GM19455 (cell line): ENCODE measurements around the gene GUK1.
"Not testable (repeated sequence)": the region's sequence is repeated elsewhere in the genome, so short reads cannot be mapped to it uniquely, and the experiment has no call there.

ENCODE experiments used
- ATAC-seq: cut with Tn5 transposase; IDR thresholded peaks from one replicate; pipeline ENCODE4 v1.9.1; 2021; ENCODE audit not compliant: unreplicated experiment

Gene GUK1

DNA sequence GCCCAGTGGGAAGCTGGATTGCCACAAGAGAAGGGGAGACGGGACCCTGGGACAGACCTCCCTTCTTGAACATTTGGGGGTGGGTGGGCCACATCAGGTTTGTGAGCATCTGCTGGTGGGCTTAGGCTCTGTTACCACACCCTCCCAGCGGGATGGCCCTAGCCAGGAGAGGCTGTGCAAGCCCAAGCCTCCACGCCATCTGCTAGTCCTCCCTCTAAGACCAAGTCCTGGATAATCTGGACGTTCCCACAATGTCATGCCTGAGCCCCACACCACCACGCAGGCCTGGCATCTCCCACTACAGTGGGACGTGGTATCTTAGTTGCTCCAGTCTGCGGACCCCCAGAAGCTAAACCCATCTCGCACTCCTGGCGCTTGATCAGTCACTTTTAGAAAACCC, 21.8 kb downstream of the GUK1 start:
- no peak for ATAC-seq

- no peak for ATAC-seq
These were observed 22.4 kb downstream of the GUK1 start for GRCh38 chr1:228162286-228163006.

DNA sequence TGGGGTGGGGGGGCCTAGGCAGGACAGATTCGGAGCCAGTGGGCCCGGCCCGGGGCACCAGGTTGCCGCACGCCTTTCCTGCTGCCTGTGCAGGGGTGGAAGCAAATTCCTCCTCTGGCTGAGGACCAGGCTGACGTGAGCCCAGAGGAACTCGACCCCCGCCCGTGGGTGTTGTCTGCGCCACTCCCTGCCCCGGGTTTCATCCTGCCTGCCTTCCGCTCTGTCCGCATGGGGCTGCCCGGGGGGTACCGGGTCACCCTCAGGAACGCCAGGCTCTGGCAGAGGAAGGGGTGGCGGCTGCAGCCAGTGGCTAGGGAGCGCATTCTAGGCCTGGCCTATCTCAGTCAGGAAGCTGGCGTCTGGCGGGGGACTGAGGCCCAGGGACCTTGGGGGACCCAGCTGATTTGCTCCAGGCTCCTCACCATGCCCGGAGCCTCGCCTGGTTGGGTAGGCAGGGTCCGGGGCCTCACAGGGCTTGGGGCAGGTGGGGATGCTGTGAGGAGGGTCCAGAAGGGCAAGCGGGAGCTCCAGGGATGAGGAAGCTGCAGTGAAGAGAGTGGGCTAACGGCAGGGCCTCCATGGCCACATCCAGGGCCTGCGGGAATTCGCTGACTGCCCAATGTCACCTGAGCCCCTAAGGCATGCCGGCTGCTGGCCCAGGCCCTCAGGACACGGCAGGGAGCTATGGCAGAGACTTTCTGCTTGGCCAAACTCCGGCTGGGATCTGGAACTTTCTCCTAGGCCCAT, 23.1 kb downstream of the GUK1 start:
- no peak for ATAC-seq

DNA sequence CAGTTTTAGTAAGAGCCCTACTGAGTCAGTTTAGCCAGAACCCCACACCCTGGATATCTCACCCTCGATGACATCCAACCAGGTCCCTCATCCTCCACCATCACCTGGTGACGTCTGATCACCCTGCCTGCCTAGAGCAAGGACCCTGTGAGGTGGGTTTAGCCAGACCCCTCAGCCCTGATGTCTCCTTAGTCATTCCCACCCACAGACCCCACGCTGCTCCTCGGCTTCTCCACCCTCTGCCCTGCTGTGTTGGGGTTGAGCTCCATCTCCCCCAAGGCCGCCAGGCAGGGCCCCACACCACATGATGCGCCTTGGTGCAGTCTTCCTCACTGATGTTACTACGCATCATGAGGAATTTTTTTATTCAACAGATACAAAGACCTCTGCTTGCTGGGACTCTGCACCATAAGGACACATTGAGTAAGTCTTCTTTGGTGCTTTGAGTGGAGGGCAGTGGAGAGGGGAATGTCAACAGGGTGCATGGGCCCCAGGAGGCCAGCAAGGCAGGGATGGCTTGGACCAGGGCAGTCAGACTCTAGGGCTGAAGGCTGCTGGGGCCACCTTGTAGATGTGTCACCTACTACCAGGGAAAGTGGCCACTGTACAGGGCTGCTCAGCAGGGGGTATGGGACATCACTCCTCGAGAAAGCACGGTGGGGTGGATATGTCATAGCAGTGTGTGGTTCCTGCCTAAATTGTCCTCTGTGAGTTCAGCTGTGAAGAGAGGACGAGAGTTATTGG, 23.9 kb downstream of the GUK1 start:
- ATAC-seq, result no peak

- ATAC-seq, result peak; percentile 0
These were observed 24.7 kb downstream of the GUK1 start for GRCh38 chr1:228164561-228165371.

- ATAC-seq, result peak; percentile 80
These were observed 25.5 kb downstream of the GUK1 start, which contains the start of gene IBA57 for GRCh38 chr1:228165372-228166169. Gene IBA57 (plus strand): TSS chr1:228165804. CDS start chr1:228165817, 13 bp downstream.

DNA sequence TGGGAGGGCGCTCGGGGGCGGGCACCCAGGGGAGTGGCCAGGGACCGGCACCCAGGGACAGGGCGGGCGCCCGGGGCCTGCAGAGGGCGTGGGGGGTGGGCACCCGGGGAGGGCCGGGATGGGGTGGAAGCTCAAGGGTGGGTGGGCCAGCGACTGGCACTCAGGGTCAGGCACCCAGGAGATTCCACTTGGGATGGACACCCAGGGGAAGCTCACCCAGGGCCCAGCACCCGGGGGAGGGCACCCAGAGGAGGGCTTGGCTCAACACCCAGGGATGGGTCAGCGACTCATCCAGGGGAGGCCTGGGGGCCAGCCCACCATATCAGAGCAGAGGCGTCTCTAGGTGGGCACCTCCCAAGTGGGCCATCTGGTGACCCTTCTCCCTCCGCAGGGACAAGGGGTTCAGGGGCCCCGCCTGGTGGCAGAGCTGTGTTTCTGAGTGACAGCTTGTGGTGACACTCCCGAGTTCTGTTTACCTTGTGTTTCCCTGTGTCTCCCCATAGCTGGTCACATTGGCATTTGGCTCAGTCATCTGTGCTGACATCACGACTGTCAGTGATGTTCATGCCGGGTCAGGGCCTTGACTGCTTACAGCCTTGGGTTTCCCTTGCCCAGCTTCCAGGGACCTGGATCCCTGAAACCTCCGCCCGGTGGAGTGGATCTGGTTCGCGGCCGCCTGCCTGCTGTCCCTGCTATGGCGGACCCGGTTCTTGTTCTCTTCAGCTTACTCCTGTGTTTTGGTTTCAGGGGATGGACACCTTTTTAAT, 26.3 kb downstream of the GUK1 start:
- peak; percentile 21 for ATAC-seq

- no peak for ATAC-seq
These were observed 28.6 kb downstream of the GUK1 start for GRCh38 chr1:228168563-228169270.

GRCh38 chr1:228169345-228169744, 29.3 kb downstream of the GUK1 start:
- no peak for ATAC-seq

DNA sequence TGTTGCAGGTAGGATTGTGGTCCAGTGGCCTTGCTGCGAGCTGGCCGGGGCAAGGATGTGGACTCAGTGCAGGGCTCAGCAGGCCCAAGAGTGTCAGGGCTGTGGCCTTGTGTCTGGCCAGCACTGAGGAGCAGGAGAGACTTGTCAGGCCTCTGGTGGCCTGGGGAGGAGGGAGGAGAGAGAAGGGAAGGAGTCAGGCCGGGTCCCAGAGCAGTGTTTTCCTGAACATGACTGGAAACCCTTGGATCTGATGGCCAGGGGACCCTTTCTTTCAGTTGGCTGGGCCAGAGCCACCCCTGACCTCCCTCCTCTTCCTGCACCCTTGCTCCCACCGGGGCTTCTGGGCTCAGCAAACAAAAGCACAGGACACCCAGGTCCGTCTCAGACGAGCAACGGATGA, 30.6 kb downstream of the GUK1 start:
- no peak for ATAC-seq

- no peak for ATAC-seq
These were observed 31.3 kb downstream of the GUK1 start for GRCh38 chr1:228171221-228171891.

- no peak for ATAC-seq
These were observed 32.8 kb downstream of the GUK1 start for GRCh38 chr1:228172591-228173527.

DNA sequence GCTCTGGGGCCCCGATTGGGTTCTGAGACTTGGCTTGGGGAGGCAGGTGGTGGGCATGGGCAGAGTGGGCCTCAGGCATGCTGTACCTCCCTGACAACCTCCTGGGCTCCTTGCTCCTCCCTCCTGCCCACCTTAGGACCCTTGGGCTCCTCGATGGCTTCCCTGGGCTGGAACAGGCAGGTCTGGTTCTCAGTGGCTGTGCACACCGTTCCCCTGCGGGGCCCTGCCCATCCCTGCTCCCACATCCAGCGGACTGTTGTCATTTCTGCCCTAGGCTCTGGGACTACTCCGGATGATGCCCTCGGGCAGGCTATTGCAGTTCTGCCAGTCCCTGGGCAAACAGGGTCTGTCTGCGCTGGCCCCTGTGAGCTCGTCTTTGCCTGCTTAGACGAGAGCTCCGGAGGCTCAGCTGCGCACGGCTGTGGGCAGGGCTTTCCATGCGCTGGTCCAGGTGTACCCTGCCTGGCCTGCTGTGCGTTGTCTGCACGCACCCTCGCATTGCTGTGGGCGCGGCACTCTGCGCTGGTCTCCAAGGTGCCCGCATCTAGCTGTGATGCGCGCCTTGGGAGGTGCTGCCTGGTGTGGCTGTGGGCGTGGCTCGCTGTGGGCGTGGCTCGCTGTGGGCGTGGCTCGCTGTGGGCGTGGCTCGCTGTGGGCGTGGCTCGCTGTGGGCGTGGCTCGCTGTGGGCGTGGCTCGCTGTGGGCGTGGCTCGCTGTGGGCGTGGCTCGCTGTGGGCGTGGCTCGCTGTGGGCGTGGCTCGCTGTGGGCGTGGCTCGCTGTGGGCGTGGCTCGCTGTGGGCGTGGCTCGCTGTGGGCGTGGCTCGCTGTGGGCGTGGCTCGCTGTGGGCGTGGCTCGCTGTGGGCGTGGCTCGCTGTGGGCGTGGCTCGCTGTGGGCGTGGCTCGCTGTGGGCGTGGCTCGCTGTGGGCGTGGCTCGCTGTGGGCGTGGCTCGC, 33.7 kb downstream of the GUK1 start:
- ATAC-seq, result not testable (repeated sequence)

DNA sequence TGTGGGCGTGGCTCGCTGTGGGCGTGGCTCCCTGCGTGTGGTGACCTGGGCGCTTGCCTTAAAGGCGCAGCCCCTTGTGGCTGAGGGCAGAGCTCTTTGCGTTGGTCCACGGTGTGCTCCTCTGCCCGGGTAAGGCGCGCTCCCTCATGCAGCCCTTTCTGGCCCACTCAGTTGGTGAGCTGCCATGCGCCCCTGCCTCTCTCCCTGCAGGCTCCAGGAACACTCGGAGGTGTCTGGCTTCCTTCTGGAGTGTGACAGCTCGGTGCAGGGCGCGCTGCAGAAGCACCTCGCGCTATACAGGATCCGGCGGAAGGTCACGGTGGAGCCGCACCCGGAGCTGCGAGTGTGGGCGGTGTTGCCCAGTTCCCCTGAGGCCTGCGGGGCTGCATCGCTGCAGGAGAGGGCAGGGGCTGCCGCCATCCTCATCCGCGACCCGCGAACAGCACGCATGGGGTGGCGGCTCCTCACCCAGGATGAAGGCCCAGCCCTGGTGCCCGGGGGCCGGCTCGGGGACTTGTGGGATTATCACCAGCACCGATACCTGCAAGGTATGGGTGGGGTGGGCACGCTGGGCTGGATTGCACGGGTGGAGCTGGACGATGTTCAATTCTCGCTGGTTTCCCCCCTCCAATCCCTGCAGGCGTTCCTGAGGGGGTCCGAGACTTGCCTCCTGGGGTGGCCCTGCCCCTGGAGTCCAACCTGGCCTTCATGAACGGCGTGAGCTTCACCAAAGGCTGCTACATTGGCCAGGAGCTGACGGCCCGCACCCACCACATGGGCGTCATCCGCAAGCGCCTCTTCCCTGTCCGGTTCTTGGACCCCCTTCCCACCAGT, 34.6 kb downstream of the GUK1 start:
- ATAC-seq, result no peak
